H54 (cell line): ENCODE measurements around the gene KDM2B.
"Not testable (repeated sequence)": the region's sequence is repeated elsewhere in the genome, so short reads cannot be mapped to it uniquely, and the experiment has no call there.

Experiments used
- DNase-seq: peaks from one replicate; pipeline ENCODE4 v3.0.0; 2011; ENCODE audit warnings: low spot score, mixed read lengths; ENCODE audit not compliant: insufficient read length
- FAIRE-seq: peaks from 3 replicates; lab custom pipeline; 2011; peaks lifted over from hg19 to GRCh38; lab: Jason Lieb, UNC
- POLR2A ChIP-seq: IDR thresholded peaks from 2 replicates; pipeline ENCODE4 v1.6.1; 2011; ENCODE audit warnings: low read depth, mild to moderate bottlenecking, low read length

KDM2B gene

GRCh38 chr12:121398355-121398754 is 182.5 kb downstream of the KDM2B start:
- FAIRE-seq: no peak
- DNase-seq: no peak
- TF ChIP-seq POLR2A: no peak

GRCh38 chr12:121397521-121397920 is 183.3 kb downstream of the KDM2B start:
- FAIRE-seq (no peak), DNase-seq (no peak)
- no peak for TF ChIP-seq POLR2A

GRCh38 chr12:121392325-121392716 is 188.5 kb downstream of the KDM2B start:
- no peak for TF ChIP-seq POLR2A
- FAIRE-seq: no peak
- no peak for DNase-seq

- no peak for TF ChIP-seq POLR2A
- FAIRE-seq: no peak
- no peak for DNase-seq
Observed at GRCh38 chr12:121391619-121392324, 189.1 kb downstream of the KDM2B start.

GRCh38 chr12:121390856-121391255 is 190.0 kb downstream of the KDM2B start:
- no peak for DNase-seq
- FAIRE-seq: no peak
- no peak for TF ChIP-seq POLR2A

- FAIRE-seq (peak; percentile 60), DNase-seq (peak; percentile 34)
- TF ChIP-seq POLR2A: no peak
Observed at GRCh38 chr12:121388421-121388981, 192.3 kb downstream of the KDM2B start.

GRCh38 chr12:121384891-121385290 is 195.9 kb downstream of the KDM2B start:
- not testable (repeated sequence) for DNase-seq, FAIRE-seq

GRCh38 chr12:121383601-121384021 is 197.2 kb downstream of the KDM2B start:
- FAIRE-seq: no peak
- no peak for DNase-seq
- no peak for TF ChIP-seq POLR2A

GRCh38 chr12:121379945-121380344 is 200.9 kb downstream of the KDM2B start:
- DNase-seq (no peak), FAIRE-seq (no peak)
- no peak for TF ChIP-seq POLR2A
